Sigmoid colon (tissue), 7 donors: ENCODE measurements around the gene MOB3B. TPM values are rescaled to one million over a fixed set of nuclear protein-coding genes. Genes with fewer than 3 reads are reported as not detected.

Source experiments
- DNase-seq: peaks from one replicate; pipeline ENCODE4 v3.0.0-alpha.2; 2019
- H3K27ac ChIP-seq, 4 donors: fragments of 200-600 bp; sonication (generic); one replicate each; pipeline ENCODE4 v1.5.1; 2016 to 2019; ENCODE audit warnings: mild to moderate bottlenecking in 1 of 4
- H3K27me3 ChIP-seq, 3 donors: fragments of 200-600 bp; sonication (generic); one replicate each; pipeline ENCODE4 v1.5.1; 2019; ENCODE audit warnings: mild to moderate bottlenecking in 1 of 3
- H3K36me3 ChIP-seq, 4 donors: fragments of 200-600 bp; sonication (generic); one replicate each; pipeline ENCODE4 v1.5.1; 2016 to 2019
- H3K4me1 ChIP-seq, 4 donors: fragments of 200-600 bp; sonication (generic); one replicate each; pipeline ENCODE4 v1.5.1; 2017 to 2019
- H3K4me3 ChIP-seq, 4 donors: fragments of 200-600 bp; sonication (generic); one replicate each; pipeline ENCODE4 v1.5.1; 2017 to 2019; ENCODE audit warnings: mild to moderate bottlenecking in 2 of 4, moderate library complexity in 1 of 4
- H3K9me3 ChIP-seq, 4 donors: fragments of 200-600 bp in 3 of 4; sonication (generic) in 3 of 4; one replicate each; pipeline versions ENCODE4 v1.5.1 to v1.6.1; 2013 to 2019
- EP300 ChIP-seq, 4 donors: sonication (generic); formaldehyde crosslinking; IDR thresholded peaks; one replicate each; pipeline ENCODE4 v1.6.1; 2017; ENCODE audit warnings: antibody characterized with exemption in 4 of 4
- POLR2A ChIP-seq, 2 donors: fragments of 450-650 bp; IDR thresholded peaks; one replicate each; pipeline ENCODE4 v1.6.1; 2016; ENCODE audit warnings: antibody characterized with exemption in 2 of 2, mild to moderate bottlenecking in 2 of 2, moderate library complexity in 2 of 2
- POLR2AphosphoS5 ChIP-seq, 4 donors: sonication (generic); formaldehyde crosslinking; IDR thresholded peaks; one replicate each; pipeline ENCODE4 v1.6.1; 2017; ENCODE audit warnings: antibody characterized with exemption in 4 of 4
- WGBS, 2 donors: extraction: QIAGEN DNeasy Blood & Tissue Kit; methylation state at CpG; one replicate each; pipeline ENCODE4 v1.1.7; 2013; 5-methylcytosine and 5-hydroxymethylcytosine counted together
- intact Hi-C: fragments of 100-400 bp; cut with DNase I; formaldehyde crosslinking; loops from one replicate; pipeline ENCODE4 v1.15.1; 2023
- polyA plus RNA-seq, 3 donors: library from polyadenylated mRNA; stranded (reverse); fragments of 200-250 nt; gene quantifications; one replicate each; pipeline ENCODE4 v1.2.3, GENCODE V29; 2013
- total RNA-seq, 4 donors: library from RNA; depleted of rRNA; stranded (reverse); fragments of >200 nt; gene quantifications; one replicate each; pipeline ENCODE4 v1.1.0, GENCODE V29; 2016
- TF ChIP-seq, protein P1 (sequence below), 4 experiments: fragments of 450-650 bp in 3 of 4; fragments of 200-600 bp in 1 of 4; IDR thresholded peaks; one replicate each; pipeline ENCODE4 v1.5.1; 2016 to 2019; ENCODE audit warnings: antibody characterized with exemption in 4 of 4, mild to moderate bottlenecking in 3 of 4, moderate library complexity in 2 of 4
- donor health status: healthy with polysubstance abuse.
- donor health status: Bipolar disorder and iron deficiency.
- donor health status: healthy.

MOB3B gene
- total and polyA plus RNA-seq, 7 donors: 6.9 to 23.4 (median 16.1) TPM

DNA sequence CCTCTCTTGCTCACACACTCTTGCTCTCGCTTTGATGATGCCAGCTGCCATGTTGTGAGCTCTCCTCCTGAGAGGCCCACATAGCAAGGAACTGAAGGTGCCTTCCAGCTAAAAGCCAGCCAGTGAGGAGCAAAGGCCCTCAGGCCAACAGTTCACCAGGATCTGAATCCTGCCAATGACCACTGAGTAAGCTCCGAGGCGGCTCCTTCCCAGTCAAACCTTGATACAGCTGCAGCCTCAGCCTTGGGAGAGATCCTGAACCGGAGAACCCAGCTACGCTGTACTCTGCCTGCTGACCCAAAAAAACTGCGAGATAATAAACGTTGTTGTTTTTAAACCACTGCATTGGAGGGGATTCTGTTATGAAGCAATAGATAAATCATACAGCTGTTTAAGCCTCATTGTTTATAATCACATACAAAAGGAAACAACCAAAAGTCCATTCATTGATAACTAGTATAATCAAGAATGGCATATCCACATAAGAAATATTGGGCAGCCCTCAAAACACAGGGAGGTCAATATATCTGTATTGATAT lies 54.5 kb downstream of the MOB3B start:
- Histone ChIP-seq H3K4me3 (no peak overlapping the region), H3K27me3 (no peaks in the 10 kb centered on the region), H3K4me1 (peaks cover 0 to 39% (median 35%) of the 10 kb centered on the region in 4 donors), H3K9me3 (no peaks in the 10 kb centered on the region), H3K27ac (no peak overlapping the region), H3K36me3 (no peaks in the 10 kb centered on the region)
- DNase-seq: no peak
- no peak for TF ChIP-seq POLR2AphosphoS5 (IDR thresholded peaks at IDR 0.05)
- no peak for TF ChIP-seq EP300 (IDR thresholded peaks at IDR 0.05)
- TF ChIP-seq, protein P1, sequence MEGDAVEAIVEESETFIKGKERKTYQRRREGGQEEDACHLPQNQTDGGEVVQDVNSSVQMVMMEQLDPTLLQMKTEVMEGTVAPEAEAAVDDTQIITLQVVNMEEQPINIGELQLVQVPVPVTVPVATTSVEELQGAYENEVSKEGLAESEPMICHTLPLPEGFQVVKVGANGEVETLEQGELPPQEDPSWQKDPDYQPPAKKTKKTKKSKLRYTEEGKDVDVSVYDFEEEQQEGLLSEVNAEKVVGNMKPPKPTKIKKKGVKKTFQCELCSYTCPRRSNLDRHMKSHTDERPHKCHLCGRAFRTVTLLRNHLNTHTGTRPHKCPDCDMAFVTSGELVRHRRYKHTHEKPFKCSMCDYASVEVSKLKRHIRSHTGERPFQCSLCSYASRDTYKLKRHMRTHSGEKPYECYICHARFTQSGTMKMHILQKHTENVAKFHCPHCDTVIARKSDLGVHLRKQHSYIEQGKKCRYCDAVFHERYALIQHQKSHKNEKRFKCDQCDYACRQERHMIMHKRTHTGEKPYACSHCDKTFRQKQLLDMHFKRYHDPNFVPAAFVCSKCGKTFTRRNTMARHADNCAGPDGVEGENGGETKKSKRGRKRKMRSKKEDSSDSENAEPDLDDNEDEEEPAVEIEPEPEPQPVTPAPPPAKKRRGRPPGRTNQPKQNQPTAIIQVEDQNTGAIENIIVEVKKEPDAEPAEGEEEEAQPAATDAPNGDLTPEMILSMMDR (IDR thresholded peaks at IDR 0.05): no peak
- no peak for TF ChIP-seq POLR2A (IDR thresholded peaks at IDR 0.05)
- intact Hi-C loops: no loop called here
- 85 to 91% methylated on average over 7 of the region's 7 CpGs for WGBS, 2 donors

DNA sequence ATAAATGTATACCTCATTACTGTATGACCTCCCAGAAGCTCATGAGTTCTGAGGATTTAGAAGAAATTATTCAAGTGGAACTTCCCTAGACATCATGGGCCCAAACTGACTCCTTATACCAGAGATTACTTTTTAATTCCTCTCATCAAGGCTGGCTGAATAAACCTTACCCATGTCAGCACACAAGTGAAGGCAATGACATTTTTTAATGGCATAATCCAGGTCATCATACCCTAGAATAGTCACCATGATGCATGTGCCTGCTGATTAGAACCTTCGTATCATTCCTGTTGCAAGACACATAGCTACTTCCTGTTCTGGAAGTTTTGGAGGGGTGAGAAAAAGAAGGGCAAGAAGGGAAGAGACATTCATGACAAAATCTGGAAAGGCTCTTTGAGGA lies 55.3 kb downstream of the MOB3B start:
- Histone ChIP-seq H3K27me3 (no peaks in the 10 kb centered on the region), H3K9me3 (no peaks in the 10 kb centered on the region), H3K27ac (peak overlapping the region in 3 of 4 donors; percentile 72 to 76 (median 75)), H3K4me1 (peaks cover 0 to 48% (median 43%) of the 10 kb centered on the region in 4 donors), H3K36me3 (no peaks in the 10 kb centered on the region), H3K4me3 (no peak overlapping the region)
- TF ChIP-seq POLR2AphosphoS5 (IDR thresholded peaks at IDR 0.05) (no peak), POLR2A (IDR thresholded peaks at IDR 0.05) (no peak), EP300 (IDR thresholded peaks at IDR 0.05) (no peak)
- TF ChIP-seq, protein P1 (IDR thresholded peaks at IDR 0.05): no peak
- WGBS, 2 donors: 85 to 86% methylated on average over 1 of the region's 1 CpG
- DNase-seq: no peak
- intact Hi-C loops: no loop called here

DNA sequence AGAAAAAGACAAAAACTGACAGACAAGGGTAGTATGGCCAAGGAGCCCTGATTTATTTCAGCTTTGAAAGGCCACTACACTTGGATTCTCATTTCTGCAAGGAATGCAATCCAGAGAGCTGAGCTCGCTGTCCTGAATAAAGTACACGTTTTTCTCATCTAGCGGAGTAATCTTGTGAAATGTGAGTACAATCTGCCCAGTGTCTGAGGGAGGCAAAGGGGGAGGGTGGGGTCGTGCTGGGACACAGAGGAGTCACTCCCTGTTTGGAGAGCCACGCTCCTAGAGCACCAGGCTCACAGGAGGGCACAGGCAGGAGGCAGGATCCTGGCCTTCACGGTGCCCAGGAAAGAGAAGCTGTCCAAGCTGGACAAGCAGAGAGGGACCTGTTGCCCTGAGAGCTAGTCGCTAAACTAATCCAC lies 56.5 kb downstream of the MOB3B start:
- TF ChIP-seq POLR2AphosphoS5 (IDR thresholded peaks at IDR 0.05) (peak; percentile 39 to 83 (median 64)), EP300 (IDR thresholded peaks at IDR 0.05) (peak in 2 of 4 donors; percentile 47 to 63), POLR2A (IDR thresholded peaks at IDR 0.05) (no peak)
- H3K27me3 ChIP-seq: no peaks in the 10 kb centered on the region
- H3K4me3 ChIP-seq: no peak overlapping the region
- intact Hi-C loops: no loop called here
- no peaks in the 10 kb centered on the region for H3K36me3 ChIP-seq
- H3K27ac ChIP-seq: peak overlapping the region; percentile 68 to 76 (median 74)
- DNase-seq: peak; percentile 87
- H3K9me3 ChIP-seq: no peaks in the 10 kb centered on the region
- peaks cover 0 to 59% (median 54%) of the 10 kb centered on the region in 4 donors for H3K4me1 ChIP-seq
- WGBS, 2 donors: 44 to 55% methylated on average over 7 of the region's 7 CpGs

DNA sequence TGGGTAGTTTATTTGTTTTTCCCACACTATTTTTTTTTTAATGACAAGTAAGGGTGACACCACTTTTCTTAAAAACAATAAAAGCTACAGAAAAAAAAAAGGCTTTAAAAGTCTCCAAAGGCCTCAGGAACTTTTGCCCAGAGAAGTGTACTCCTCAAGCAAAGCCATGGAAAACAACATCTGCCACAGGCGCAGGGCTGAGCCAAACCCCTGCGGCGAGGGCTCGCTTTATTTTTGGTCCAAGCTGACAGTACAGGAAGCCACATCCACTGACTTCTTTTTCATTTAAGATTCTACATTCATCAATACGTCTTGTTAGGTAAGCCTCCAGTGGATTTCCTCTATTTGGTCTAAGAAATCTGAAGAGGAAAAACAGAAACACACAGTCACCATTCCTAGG lies 57.4 kb downstream of the MOB3B start:
- intact Hi-C loops: no loop called here

DNA sequence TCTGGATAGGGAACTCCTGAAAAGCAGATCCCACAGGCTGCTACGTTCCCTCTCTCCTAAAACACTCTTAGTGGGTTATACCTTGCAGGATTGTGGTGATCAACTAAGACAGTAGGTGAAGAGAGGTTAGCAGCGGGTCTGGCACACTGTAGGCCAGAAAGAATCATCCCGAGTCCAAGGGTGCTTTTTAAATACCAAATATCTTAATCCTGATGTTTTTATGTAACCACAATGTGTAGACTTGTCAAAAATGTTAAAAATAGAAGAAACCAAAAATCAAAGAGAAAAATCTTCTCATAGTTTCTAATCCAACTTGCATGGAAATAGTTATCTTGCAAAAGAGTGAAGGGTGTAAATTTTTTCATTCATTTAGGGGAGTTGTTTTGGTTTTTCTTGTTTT lies 57.8 kb downstream of the MOB3B start:
- Histone ChIP-seq H3K27ac (peak overlapping the region in 3 of 4 donors; percentile 72 to 76 (median 75)), H3K27me3 (no peaks in the 10 kb centered on the region), H3K36me3 (no peaks in the 10 kb centered on the region), H3K4me3 (no peak overlapping the region), H3K9me3 (no peaks in the 10 kb centered on the region), H3K4me1 (peaks cover 0 to 64% (median 55%) of the 10 kb centered on the region in 4 donors)
- WGBS, 2 donors: 80 to 89% methylated on average over 3 of the region's 3 CpGs
- no peak for DNase-seq
- intact Hi-C loops: no loop called here
- no peak for TF ChIP-seq POLR2AphosphoS5 (IDR thresholded peaks at IDR 0.05)
- TF ChIP-seq POLR2A (IDR thresholded peaks at IDR 0.05): no peak
- TF ChIP-seq, protein P1 (IDR thresholded peaks at IDR 0.05): no peak
- TF ChIP-seq EP300 (IDR thresholded peaks at IDR 0.05): no peak

More for the DNA sequence above, 57.4 kb downstream of the MOB3B start:
- TF ChIP-seq POLR2AphosphoS5 (IDR thresholded peaks at IDR 0.05) (no peak), POLR2A (IDR thresholded peaks at IDR 0.05) (no peak)
- TF ChIP-seq, protein P1 (IDR thresholded peaks at IDR 0.05): no peak
- Histone ChIP-seq H3K4me1 (peaks cover 0 to 64% (median 55%) of the 10 kb centered on the region in 4 donors), H3K36me3 (no peaks in the 10 kb centered on the region), H3K27me3 (no peaks in the 10 kb centered on the region), H3K4me3 (no peak overlapping the region), H3K27ac (peak overlapping the region; percentile 36 to 76 (median 74)), H3K9me3 (no peaks in the 10 kb centered on the region)
- no peak for DNase-seq
- WGBS, 2 donors: 39 to 79% methylated on average over 5 of the region's 5 CpGs
